HG03354 (cell line): ENCODE results near the gene HDGF.

Source experiments
- ATAC-seq: cut with Tn5 transposase; IDR thresholded peaks from one replicate; pipeline ENCODE4 v1.9.1; 2021; ENCODE audit warnings: mild to moderate bottlenecking; ENCODE audit not compliant: unreplicated experiment, poor library complexity, severe bottlenecking

HDGF gene

DNA sequence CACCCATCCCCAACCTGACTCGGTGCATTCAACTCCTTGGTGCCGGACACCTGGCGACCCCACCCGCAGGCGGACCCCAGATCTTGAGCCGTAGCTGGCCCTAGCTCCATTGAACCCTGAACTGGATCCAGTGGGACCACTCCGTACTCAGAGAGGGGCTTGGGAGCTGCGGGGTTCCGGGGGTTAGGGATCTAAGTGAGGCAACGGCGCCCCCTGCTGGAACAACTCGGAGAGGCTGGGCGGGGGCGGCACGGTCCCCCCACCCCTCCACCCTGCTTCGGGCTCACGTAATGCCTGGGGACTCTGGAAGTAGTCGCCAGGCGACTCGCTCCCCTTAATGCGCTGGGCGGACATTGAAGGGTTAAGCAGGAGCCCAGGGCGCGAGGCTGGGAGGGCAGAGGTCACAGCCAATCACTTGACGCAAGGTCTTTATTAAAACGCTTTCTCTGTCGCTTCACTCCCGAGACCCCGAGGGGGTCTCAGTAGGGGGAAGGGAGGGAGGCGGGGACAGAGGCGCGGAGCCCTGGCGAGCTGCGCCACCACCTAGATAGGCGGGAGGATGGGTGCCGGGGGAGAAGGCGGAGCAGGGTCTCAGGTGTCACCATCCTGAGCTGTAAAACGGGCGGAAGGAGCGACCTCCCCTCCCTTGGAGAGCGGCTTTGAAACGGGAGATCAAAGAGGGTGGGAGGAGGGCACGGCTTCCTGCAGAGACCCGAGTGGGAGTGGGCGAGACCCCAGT lies 45.4 kb downstream of the HDGF start:
- ATAC-seq: no peak

GRCh38 chr1:156705321-156705917 lies 46.1 kb downstream of the HDGF start, which contains the start of gene CRABP2:
Gene CRABP2, minus strand, starts transcription at chr1:156705583. Its CDS starts 137 bp downstream, at chr1:156705446.
- no peak for ATAC-seq

- no peak for ATAC-seq
Observed at GRCh38 chr1:156704930-156705320, 46.5 kb downstream of the HDGF start.

- ATAC-seq: no peak
Observed at GRCh38 chr1:156704166-156704711, 47.2 kb downstream of the HDGF start.

GRCh38 chr1:156703741-156704140 lies 47.7 kb downstream of the HDGF start:
- no peak for ATAC-seq

GRCh38 chr1:156703336-156703735 lies 48.1 kb downstream of the HDGF start:
- no peak for ATAC-seq

GRCh38 chr1:156700736-156701531 lies 50.5 kb downstream of the HDGF start:
- no peak for ATAC-seq

DNA sequence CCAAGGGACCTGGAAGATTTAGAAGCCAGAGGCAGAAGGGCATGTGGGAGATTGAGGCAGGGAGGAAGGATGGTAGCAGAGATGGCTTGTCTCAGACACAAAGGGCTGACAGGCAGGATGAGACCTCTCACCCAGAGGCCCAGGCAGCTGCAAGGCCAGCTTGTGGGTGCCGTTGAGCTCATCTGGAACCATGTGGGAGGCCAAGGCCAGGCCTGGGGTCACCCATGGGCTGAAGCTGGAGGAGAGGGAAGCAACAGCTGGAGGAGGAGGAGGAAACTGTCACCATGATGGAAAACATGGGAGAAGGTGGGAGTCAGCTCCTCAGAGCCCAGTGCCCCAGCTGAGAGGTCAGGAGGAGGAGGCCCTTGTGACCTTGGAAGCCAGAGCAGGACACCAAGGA lies 52.5 kb downstream of the HDGF start:
- no peak for ATAC-seq

- ATAC-seq: no peak
Observed at GRCh38 chr1:156697481-156697880, 54.0 kb downstream of the HDGF start.

DNA sequence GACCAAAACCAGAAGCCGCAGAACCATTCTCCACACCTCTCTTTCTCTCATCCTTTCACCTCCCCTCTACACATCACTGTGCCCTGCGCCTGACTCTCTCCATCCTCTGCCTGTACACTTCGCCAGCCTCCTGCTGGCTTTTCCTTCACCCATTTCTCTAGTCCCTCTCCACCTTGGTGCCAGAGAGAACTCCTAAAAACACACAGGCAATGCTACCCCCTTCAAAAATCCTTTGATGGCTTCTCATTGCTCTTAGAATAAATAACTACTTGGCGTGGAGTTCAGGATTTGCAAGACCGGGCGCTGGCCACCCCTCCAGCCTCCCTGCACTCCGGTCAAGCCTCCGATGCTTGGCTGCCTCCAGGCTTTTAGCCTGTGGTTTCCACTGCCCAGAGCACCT lies 54.7 kb downstream of the HDGF start:
- ATAC-seq: no peak

GRCh38 chr1:156694690-156694962 lies 56.8 kb downstream of the HDGF start:
- ATAC-seq: no peak

DNA sequence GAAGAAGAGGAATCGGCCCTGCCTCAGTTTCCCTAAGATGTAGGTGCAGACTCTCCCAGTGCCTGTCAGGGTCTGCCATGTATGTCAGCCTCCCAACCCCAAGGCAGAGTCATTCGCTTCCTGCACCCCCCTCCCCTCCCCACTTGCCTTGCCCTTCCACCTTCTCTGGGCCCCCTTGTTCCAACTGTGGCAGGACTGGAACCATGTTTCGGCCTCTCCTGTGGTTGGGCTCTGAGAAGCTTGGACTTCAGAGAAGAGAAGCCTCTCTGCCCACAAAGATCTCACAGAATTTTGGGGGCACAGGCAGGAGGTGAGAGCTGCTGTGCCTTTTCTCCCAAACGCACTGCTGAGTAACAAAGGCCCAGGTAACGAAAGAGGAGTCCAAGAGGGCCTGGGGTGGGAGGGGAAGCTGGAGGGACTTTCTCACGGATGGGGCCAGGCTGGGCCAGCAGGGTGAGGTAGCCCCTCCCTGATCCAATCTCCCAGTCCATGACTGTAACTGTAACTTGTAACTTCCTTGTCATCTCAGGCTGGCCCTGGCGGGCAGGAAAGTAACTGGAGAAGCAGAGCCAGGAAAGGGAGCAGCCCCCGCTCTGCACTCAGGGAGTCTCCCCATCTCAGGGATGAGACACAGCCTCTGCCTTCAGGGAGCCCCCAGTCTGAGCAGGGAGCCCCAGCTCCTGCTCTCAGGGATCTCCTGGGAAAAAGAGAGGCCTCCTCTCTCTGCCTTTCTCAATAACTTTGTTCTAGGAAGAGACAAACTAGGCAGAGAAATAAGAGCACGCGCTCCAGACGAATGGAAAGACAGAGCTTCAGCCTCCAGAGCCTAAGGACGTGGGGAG lies 57.4 kb downstream of the HDGF start:
- ATAC-seq: no peak

DNA sequence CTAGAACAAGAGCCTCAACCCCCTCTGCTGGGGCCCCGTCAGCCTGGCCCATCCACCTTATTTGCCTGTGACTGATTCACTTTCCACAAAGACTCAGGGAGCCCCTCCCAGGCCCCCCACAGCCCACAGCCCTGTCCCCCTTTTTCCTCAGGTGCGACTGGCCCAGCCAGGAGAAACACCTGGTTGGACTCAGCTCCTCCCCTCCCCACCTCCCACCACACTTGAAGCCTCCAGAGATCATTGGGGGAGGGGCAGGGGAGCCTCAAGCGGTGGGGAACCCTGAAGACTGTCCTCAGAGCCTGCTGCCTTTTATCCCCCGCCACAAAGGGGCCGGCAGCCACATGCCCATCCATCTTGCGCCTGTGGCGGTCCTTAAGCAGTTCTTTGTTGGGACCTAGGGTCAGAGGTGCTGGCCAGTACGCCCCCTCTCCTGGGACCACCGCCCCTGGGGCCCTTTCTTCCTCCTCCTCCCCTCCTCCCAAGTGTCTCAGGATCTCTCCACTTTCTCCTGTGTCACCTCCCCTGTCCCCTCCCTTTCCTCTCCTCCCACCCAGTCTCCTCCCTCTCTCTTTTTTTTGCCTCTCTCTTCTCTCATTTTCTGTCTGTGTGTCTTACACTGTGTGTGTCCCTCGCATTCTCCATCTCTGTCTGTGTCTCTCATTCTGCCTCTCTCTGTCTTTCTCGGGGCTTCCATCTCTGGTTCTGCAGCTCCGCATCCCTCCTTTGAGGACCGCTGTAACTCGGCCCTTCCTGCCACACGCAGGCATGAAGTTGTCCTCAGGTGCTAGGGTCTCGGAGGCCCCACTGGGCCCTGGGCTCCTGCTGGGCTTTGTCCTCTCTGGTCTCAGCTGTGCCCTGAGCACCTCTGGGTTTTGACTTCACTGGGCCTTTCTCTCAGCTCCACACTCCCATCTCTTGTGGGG lies 58.3 kb downstream of the HDGF start:
- no peak for ATAC-seq

DNA sequence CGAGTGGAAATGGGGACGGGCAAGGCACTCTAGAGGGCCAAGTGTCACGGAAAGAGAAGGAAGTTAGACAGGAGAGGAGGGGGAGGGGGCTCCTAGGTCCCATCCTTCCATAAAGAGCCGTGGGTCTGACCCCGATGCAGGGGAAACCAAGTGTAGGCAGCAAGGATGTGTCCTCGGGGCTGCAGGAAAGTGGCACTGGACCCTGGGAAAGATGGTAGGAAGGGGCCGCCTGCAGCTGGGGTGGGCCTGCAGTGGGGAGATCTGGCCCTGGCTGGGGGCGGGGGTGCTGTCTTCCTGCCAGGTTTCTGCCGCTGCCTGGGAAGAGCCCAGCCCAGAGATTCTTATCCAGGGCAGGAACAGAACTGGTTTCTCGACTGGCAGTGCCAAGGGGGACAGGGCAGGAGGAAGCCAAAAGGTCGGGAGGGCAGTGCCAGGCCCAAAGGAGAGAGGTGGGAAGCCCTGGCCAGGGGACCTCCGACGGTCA lies 59.0 kb downstream of the HDGF start:
- no peak for ATAC-seq
